SU-DHL-6 (cell line): ENCODE data around the gene PCDHB12.
A peak's percentile ranks its signal among the peaks of the same experiment; 100 is the strongest.
"Not testable (repeated sequence)": the region's sequence is repeated elsewhere in the genome, so short reads cannot be mapped to it uniquely, and the experiment has no call there.

ENCODE experiments used
- H2AFZ ChIP-seq: fragments of 200-600 bp; sonication (generic); 2 replicates; pipeline ENCODE4 v1.6.1; 2014; ENCODE audit warnings: low read depth, mild to moderate bottlenecking, moderate library complexity, mixed read lengths, antibody characterized with exemption, low read length; ENCODE audit not compliant: severe bottlenecking
- H3F3A ChIP-seq: fragments of 200-600 bp; shearing (Covaris generic); 2 replicates; pipeline ENCODE4 v1.6.0; 2016; ENCODE audit warnings: antibody characterized with exemption, mild to moderate bottlenecking; ENCODE audit not compliant: insufficient read depth
- H3K27ac ChIP-seq: fragments of 200-600 bp; sonication (generic); 2 replicates; pipeline ENCODE4 v1.5.1; 2016; ENCODE audit warnings: low read depth, mild to moderate bottlenecking, low read length, moderate library complexity, mixed read lengths
- H3K27me3 ChIP-seq: fragments of 200-600 bp; sonication (generic), shearing (Covaris generic); 2 replicates; pipeline ENCODE4 v1.6.0; 2014; ENCODE audit warnings: mild to moderate bottlenecking, low read length
- H3K36me3 ChIP-seq: fragments of 200-600 bp; sonication (generic); 2 replicates; pipeline ENCODE4 v1.6.1; 2014; ENCODE audit warnings: mild to moderate bottlenecking, low read length, mixed read lengths
- H3K4me2 ChIP-seq: fragments of 300-600, 200-600 bp; shearing (Covaris generic), sonication (generic); 2 replicates; pipeline ENCODE4 v1.6.0; 2014; ENCODE audit warnings: low read length, low read depth, mild to moderate bottlenecking; ENCODE audit not compliant: poor library complexity, severe bottlenecking
- H3K4me3 ChIP-seq: fragments of 200-600 bp; sonication (generic); 2 replicates; pipeline ENCODE4 v1.5.1; 2014; ENCODE audit warnings: antibody characterized with exemption, low read length, mild to moderate bottlenecking, mixed read lengths; ENCODE audit not compliant: insufficient read depth, poor library complexity, severe bottlenecking
- H3K79me2 ChIP-seq: fragments of 200-600 bp; sonication (generic); 2 replicates; pipeline ENCODE4 v1.6.1; 2014; ENCODE audit warnings: mild to moderate bottlenecking, low read length, moderate library complexity; ENCODE audit not compliant: insufficient read depth
- H3K9ac ChIP-seq: fragments of 200-600 bp; sonication (generic); 2 replicates; pipeline ENCODE4 v1.7.0; 2014; ENCODE audit warnings: mild to moderate bottlenecking, low read length
- H3K9me2 ChIP-seq: fragments of 200-600 bp; sonication (generic); replicated peaks from 2 replicates; pipeline ENCODE4 v1.6.1; 2014; ENCODE audit warnings: low read length; ENCODE audit not compliant: insufficient read depth
- H3K9me3 ChIP-seq: fragments of 200-600 bp; sonication (generic); 2 replicates; pipeline ENCODE4 v1.6.1; 2014; ENCODE audit warnings: low read length, mixed read lengths; ENCODE audit not compliant: insufficient read depth
- H4K20me1 ChIP-seq: fragments of 200-600 bp; sonication (generic); 2 replicates; pipeline ENCODE4 v1.6.1; 2014; ENCODE audit warnings: low read depth, mild to moderate bottlenecking, antibody characterized with exemption, low read length, moderate library complexity, mixed read lengths
- CTCF ChIP-seq: fragments of 200-600 bp; sonication (generic); IDR thresholded peaks from one replicate; pipeline ENCODE4 v1.5.1; 2017; ENCODE audit warnings: antibody characterized with exemption, mild to moderate bottlenecking, low read length, moderate library complexity; ENCODE audit not compliant: insufficient read depth, poor library complexity, severe bottlenecking
- EZH2phosphoT487 ChIP-seq: fragments of 200-600 bp; sonication (generic), shearing (Covaris generic); conservative IDR thresholded peaks from 2 replicates; pipeline ENCODE4 v1.6.1; 2018; ENCODE audit warnings: mild to moderate bottlenecking, antibody characterized with exemption, low read length, moderate library complexity, mixed read lengths

The PCDHB12 gene

GRCh38 chr5:141223112-141223783 is 14.7 kb downstream of the PCDHB12 start, which contains the start of gene PCDHB14:
Gene PCDHB14, plus strand, starts transcription at chr5:141223343. Its CDS starts 163 bp downstream, at chr5:141223506.
- H3K27ac ChIP-seq, result no peak within 1 kb of the TSS
- H3K4me3 ChIP-seq, result peak within 1 kb of the TSS; percentile 47
- TF ChIP-seq CTCF, result peak; percentile 34
- TF ChIP-seq EZH2phosphoT487, result no peak
- no peaks in the 10 kb centered on the region for H3K36me3 ChIP-seq
- no peaks in the 10 kb centered on the region for H3K27me3 ChIP-seq
- peak within 1 kb of the TSS; percentile 72 for H3K4me2 ChIP-seq
- H4K20me1 ChIP-seq, result no peaks in the 10 kb centered on the region
- peak within 1 kb of the TSS; percentile 94 for H2AFZ ChIP-seq
- no peaks in the 10 kb centered on the region for H3K9me3 ChIP-seq
- H3K9ac ChIP-seq, result peak within 1 kb of the TSS; percentile 41
- H3K9me2 ChIP-seq, result no peaks in the 10 kb centered on the region
- H3F3A ChIP-seq, result no peaks in the 10 kb centered on the region
- no peaks in the 10 kb centered on the region for H3K79me2 ChIP-seq

GRCh38 chr5:141224844-141225243 is 16.3 kb downstream of the PCDHB12 start:
- not testable (repeated sequence) for H3K4me2 ChIP-seq

GRCh38 chr5:141225421-141225820 is 16.9 kb downstream of the PCDHB12 start:
- not testable (repeated sequence) for H3K9me3 ChIP-seq, H3F3A ChIP-seq, H3K4me3 ChIP-seq, H3K9ac ChIP-seq, H3K27ac ChIP-seq, H3K79me2 ChIP-seq, H4K20me1 ChIP-seq, H3K4me2 ChIP-seq, H3K27me3 ChIP-seq, H2AFZ ChIP-seq, H3K36me3 ChIP-seq, H3K9me2 ChIP-seq

More at GRCh38 chr5:141224844-141225243, 16.3 kb downstream of the PCDHB12 start:
- H3K79me2 ChIP-seq, H2AFZ ChIP-seq, H3K27me3 ChIP-seq, H3K36me3 ChIP-seq, H3K9me3 ChIP-seq, H3K27ac ChIP-seq, H4K20me1 ChIP-seq, H3F3A ChIP-seq, H3K4me3 ChIP-seq, H3K9ac ChIP-seq, H3K9me2 ChIP-seq: not testable (repeated sequence)

GRCh38 chr5:141234109-141234667 is 25.7 kb downstream of the PCDHB12 start:
- Histone ChIP-seq H3K4me2 (no peak overlapping the region), H3F3A (no peaks in the 10 kb centered on the region), H3K27ac (no peak overlapping the region), H3K36me3 (no peaks in the 10 kb centered on the region), H3K4me3 (no peak overlapping the region), H4K20me1 (no peaks in the 10 kb centered on the region), H3K9me3 (no peaks in the 10 kb centered on the region), H3K27me3 (no peaks in the 10 kb centered on the region), H3K79me2 (no peaks in the 10 kb centered on the region), H3K9me2 (no peaks in the 10 kb centered on the region), H3K9ac (no peak overlapping the region), H2AFZ (no peak overlapping the region)
- no peak for TF ChIP-seq CTCF
- TF ChIP-seq EZH2phosphoT487, result no peak

GRCh38 chr5:141235922-141236321 is 27.4 kb downstream of the PCDHB12 start:
- not testable (repeated sequence) for H3K4me2 ChIP-seq, H4K20me1 ChIP-seq, H2AFZ ChIP-seq, H3K27me3 ChIP-seq, H3K9ac ChIP-seq, H3K36me3 ChIP-seq, H3K9me2 ChIP-seq, H3K27ac ChIP-seq, H3K9me3 ChIP-seq, H3K4me3 ChIP-seq, H3F3A ChIP-seq, H3K79me2 ChIP-seq
